T-helper 17 cell (primary cell): ENCODE measurements around the gene SUOX. TPM values are rescaled to one million over a fixed set of nuclear protein-coding genes. Genes with fewer than 3 reads are reported as not detected.
A peak's percentile ranks its signal among the peaks of the same experiment; 100 is the strongest.

Source experiments
- ATAC-seq: fragments of 150-1000 bp; cut with Tn5 transposase; 2 replicates; pipeline ENCODE4 v1.10.0; 2021; ENCODE audit warnings: mild to moderate bottlenecking, moderate library complexity
- DNase-seq, 3 donors: peaks; one replicate each; pipeline versions ENCODE4 v3.0.0 to v3.0.0-alpha.2; 2020 to 2021
- H3K9me3 ChIP-seq: one replicate; pipeline ENCODE4 v1.7.0; 2013; ENCODE audit warnings: low read length, mild to moderate bottlenecking; ENCODE audit not compliant: control insufficient read depth, poor library complexity, severe bottlenecking
- H3K27ac Mint-ChIP-seq: one replicate; pipeline ENCODE4 v1.8.0; 2022; ENCODE audit warnings: mild to moderate bottlenecking, moderate library complexity, mixed read lengths
- H3K27me3 Mint-ChIP-seq: one replicate; pipeline ENCODE4 v1.8.0; 2022; ENCODE audit warnings: mixed read lengths
- H3K36me3 Mint-ChIP-seq: one replicate; pipeline ENCODE4 v1.8.0; 2022; ENCODE audit warnings: low read depth, mixed read lengths
- H3K4me1 Mint-ChIP-seq: one replicate; pipeline ENCODE4 v1.8.0; 2022; ENCODE audit warnings: mild to moderate bottlenecking, mixed read lengths
- H3K4me3 Mint-ChIP-seq: one replicate; pipeline ENCODE4 v1.8.0; 2022; ENCODE audit warnings: mild to moderate bottlenecking, moderate library complexity, mixed read lengths
- total RNA-seq, 4 donors: library from RNA in 2 of 4; stranded (reverse) in 2 of 4; gene quantifications; one replicate each; pipeline ENCODE4 v1.2.3 and lab custom pipeline; 2022 to 2026

SUOX gene
- 1 to 10 TPM; 1.5 to 2.2 TPM for total RNA-seq
- 1.5 to 6.0 reads per million in 2 donors for total RNA-seq (lab: John Stamatoyannopoulos, UW)

DNA sequence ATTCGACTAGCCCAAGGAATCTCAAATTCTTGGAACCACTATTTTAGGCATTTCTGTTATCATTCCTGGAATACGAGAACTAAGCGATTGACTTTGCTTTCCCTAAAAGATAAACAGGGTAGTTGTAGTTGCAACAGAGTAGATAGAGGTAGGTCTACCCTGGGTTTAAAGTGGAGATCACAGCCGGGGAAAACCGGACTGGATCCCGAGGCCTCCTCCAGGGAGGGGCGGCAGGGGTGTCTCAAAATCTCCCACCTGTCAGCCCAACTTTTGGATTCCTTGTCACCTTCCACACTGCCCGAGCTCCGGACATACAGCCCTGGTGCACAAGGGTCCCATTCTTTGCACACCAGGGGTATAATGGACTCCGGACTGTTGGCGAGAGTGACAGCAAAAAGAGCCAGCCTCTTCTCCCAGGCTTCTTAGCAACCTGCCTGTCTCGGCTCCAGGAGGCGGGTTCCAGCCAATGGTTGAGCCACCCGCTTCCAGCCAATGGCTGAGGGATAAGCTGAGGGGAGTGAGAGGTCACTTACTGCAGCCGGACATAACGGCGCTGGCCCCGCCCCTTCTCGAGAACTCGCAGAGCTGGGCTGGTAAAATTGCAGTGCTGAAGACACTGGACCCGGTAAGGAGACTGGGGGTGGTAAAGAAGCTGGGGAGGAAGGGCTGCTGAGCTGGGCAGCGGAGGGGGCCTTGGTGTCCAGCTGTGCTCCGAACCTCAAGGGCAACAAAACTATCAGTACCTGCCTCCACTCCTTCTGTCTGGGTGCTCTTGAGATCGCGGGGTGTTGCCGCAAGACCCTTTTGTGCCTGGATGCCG lies at the start of gene SUOX:
TSS of gene SUOX (plus strand) at position 562 of the 820 bp plus-strand sequence. CDS start 4,946 bp downstream, outside the sequence.
- no peaks in the 10 kb centered on the region for H3K9me3 ChIP-seq
- DNase-seq (no peak), ATAC-seq (peak; percentile 62)
- peaks cover 4% of the 10 kb centered on the region for H3K27me3 Mint-ChIP-seq
- H3K36me3 Mint-ChIP-seq = no peaks in the 10 kb centered on the region
- peak within 1 kb of the TSS; percentile 21 for H3K27ac Mint-ChIP-seq
- H3K4me1 Mint-ChIP-seq = peaks cover 11% of the 10 kb centered on the region
- H3K4me3 Mint-ChIP-seq = no peak within 1 kb of the TSS

DNA sequence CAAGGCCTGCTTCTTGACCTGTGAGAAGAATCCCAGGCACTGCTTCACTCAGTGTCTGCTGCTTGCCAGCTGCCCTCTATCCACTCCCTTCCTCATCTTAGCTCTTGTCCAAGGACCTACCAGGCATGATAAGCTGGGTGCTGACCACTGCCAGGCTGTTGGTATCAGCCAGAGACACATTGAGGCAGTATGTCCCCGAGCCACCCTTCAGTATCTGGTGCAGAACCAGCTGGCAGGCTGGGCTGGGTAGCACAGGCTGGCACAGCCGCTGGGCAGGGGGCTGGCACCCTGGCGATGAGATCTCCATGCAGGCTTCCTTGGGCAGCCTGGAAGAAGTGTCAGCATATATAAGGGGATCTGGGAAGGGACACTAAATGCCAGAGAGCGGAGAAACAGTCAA lies 41.7 kb upstream of the SUOX start:
- H3K9me3 ChIP-seq = no peaks in the 10 kb centered on the region
- ATAC-seq (peak; percentile 11), DNase-seq (no peak)
- no peaks in the 10 kb centered on the region for H3K27me3 Mint-ChIP-seq
- peaks cover 25% of the 10 kb centered on the region for H3K4me1 Mint-ChIP-seq
- peak overlapping the region; percentile 39 for H3K27ac Mint-ChIP-seq
- peaks cover 5% of the 10 kb centered on the region for H3K36me3 Mint-ChIP-seq
- no peak overlapping the region for H3K4me3 Mint-ChIP-seq

- peak; percentile 78 for ATAC-seq
- peak in 1 of 3 donors; percentile 28 for DNase-seq
- no peaks in the 10 kb centered on the region for H3K27me3 Mint-ChIP-seq
- peak overlapping the region; percentile 39 for H3K27ac Mint-ChIP-seq
- H3K9me3 ChIP-seq = no peaks in the 10 kb centered on the region
- H3K36me3 Mint-ChIP-seq = peaks cover 5% of the 10 kb centered on the region
- no peak overlapping the region for H3K4me3 Mint-ChIP-seq
- H3K4me1 Mint-ChIP-seq = peaks cover 25% of the 10 kb centered on the region
Measured at GRCh38 chr12:55955800-55956508, 41.1 kb upstream of the SUOX start.

DNA sequence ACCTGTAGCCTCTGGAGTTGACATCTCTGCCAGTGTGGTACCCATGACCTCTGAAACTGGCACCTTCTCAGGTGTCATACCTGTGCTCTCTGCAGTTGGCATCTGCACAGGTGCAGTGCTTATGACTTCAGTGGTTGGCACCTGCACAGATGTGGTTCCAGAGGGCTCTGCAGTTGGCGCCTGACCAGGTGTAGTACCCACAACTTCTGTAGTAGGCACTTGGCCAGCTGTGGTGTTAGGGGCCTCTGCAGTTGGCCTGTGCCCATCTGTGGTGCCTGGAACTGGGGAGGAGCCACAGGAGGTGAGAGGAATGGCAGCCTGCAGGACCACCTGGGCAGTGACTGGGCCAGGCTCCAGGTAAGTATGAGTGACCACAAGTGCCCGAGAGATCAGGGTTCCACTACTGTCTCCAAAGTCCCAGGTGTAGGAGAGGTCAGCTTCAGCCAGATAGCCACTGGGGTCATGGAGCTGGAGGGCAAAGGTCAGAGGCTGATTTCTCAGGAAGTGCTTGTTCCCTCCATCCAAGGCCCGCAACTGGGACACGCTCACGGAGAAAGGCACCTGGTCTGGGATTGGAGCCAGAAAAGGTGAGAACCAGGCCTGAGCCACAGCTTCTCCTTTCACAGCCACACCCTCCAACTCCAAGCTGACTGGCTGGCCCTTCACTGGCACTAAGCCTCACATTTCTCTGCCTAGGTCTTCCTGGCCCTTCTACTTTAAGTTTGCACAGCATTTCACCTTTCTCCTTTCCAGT lies 39.8 kb upstream of the SUOX start:
- ATAC-seq (no peak), DNase-seq (no peak)
- H3K9me3 ChIP-seq = no peaks in the 10 kb centered on the region
- Mint-ChIP-seq H3K4me3 (no peak overlapping the region), H3K36me3 (peaks cover 5% of the 10 kb centered on the region), H3K27ac (no peak overlapping the region), H3K4me1 (peaks cover 19% of the 10 kb centered on the region), H3K27me3 (no peaks in the 10 kb centered on the region)

DNA sequence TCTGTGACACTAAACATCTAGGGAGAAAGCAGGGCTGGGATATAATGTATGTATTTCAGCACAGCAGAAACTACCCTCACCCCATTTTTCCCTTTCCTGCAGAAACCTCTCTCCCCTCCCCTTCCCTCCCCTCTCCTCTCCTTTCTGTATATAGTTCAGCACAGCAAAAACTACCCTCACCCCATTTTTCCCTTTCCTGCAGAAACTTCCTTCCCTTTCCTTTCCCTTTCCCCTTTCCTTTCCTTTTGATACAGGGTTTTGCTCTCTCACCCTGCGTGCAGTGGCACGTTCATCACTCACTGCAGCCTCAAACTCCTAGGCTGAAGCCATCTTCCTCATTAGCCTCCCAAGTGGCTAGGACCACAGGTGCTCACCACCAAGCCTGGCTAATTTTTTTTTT lies 33.3 kb upstream of the SUOX start:
- Mint-ChIP-seq H3K4me3 (no peak overlapping the region), H3K4me1 (peaks cover 26% of the 10 kb centered on the region), H3K27me3 (no peaks in the 10 kb centered on the region), H3K36me3 (no peaks in the 10 kb centered on the region), H3K27ac (no peak overlapping the region)
- ATAC-seq (no peak), DNase-seq (no peak)
- H3K9me3 ChIP-seq = no peaks in the 10 kb centered on the region

DNA sequence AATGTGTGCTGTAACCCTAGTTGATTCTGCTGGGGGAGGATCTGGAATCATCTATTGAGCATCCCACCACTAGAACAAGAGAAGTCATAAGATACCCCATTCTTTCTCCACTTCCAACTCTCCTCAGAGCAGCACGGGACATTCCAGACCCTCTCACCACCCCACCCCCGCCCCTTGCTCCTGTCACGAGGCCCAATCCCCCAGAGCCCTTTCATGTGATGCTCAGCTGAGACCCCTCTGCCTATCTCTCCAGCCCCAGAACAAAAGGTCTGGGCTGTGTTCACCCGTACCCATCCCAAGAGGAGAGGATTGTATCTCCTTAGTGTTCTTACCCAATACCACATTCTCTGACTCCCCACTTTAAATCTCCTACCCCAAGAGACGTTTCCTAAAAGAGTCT lies 31.8 kb upstream of the SUOX start:
- ATAC-seq = no peak
- DNase-seq = no peak
- Mint-ChIP-seq H3K4me3 (no peak overlapping the region), H3K27me3 (no peaks in the 10 kb centered on the region), H3K36me3 (no peaks in the 10 kb centered on the region), H3K27ac (peak overlapping the region; percentile 94), H3K4me1 (peaks cover 26% of the 10 kb centered on the region)
- no peaks in the 10 kb centered on the region for H3K9me3 ChIP-seq

GRCh38 chr12:55965941-55966407 lies 31.1 kb upstream of the SUOX start, which contains the start of gene PMEL:
Gene PMEL, minus strand, starts transcription at chr12:55966042. Its CDS starts 31 bp downstream, at chr12:55966011.
- Mint-ChIP-seq H3K27me3 (no peaks in the 10 kb centered on the region), H3K36me3 (no peaks in the 10 kb centered on the region), H3K4me3 (peak within 1 kb of the TSS; percentile 94), H3K27ac (peak within 1 kb of the TSS; percentile 94), H3K4me1 (peaks cover 26% of the 10 kb centered on the region)
- ATAC-seq = no peak
- no peaks in the 10 kb centered on the region for H3K9me3 ChIP-seq
- no peak for DNase-seq

GRCh38 chr12:55966408-55967281 lies 30.4 kb upstream of the SUOX start, which contains the start of gene CDK2:
Gene CDK2, plus strand, starts transcription at chr12:55966830. Its CDS starts 179 bp downstream, at chr12:55967009.
- Mint-ChIP-seq H3K36me3 (no peaks in the 10 kb centered on the region), H3K27ac (peak within 1 kb of the TSS; percentile 94), H3K4me1 (peaks cover 26% of the 10 kb centered on the region), H3K27me3 (no peaks in the 10 kb centered on the region), H3K4me3 (peak within 1 kb of the TSS; percentile 94)
- ATAC-seq (peak; percentile 98), DNase-seq (peak; percentile 67 to 87 (median 83))
- no peaks in the 10 kb centered on the region for H3K9me3 ChIP-seq

DNA sequence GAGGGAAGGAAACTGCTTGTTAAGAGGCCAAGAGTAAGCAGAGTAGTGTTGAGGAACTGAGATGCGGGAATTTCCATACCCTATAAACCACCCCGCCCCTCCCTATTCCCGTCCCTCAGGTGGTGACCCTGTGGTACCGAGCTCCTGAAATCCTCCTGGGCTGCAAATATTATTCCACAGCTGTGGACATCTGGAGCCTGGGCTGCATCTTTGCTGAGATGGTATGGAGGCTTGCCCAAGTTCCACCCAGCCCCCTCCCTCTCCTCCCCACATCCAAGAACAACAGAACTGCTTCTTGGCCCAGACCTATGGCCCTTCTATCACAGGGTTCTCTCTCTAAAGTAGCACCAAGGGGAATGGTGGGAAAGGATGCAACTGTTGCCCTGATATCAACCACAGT lies 27.7 kb upstream of the SUOX start:
- peaks cover 28% of the 10 kb centered on the region for H3K4me1 Mint-ChIP-seq
- H3K4me3 Mint-ChIP-seq = no peak overlapping the region
- no peaks in the 10 kb centered on the region for H3K9me3 ChIP-seq
- H3K36me3 Mint-ChIP-seq = no peaks in the 10 kb centered on the region
- no peak overlapping the region for H3K27ac Mint-ChIP-seq
- no peaks in the 10 kb centered on the region for H3K27me3 Mint-ChIP-seq
- ATAC-seq = no peak
- no peak for DNase-seq

GRCh38 chr12:55970775-55971174 lies 26.3 kb upstream of the SUOX start:
- DNase-seq (no peak), ATAC-seq (no peak)
- H3K27ac Mint-ChIP-seq = no peak overlapping the region
- no peaks in the 10 kb centered on the region for H3K27me3 Mint-ChIP-seq
- H3K9me3 ChIP-seq = no peaks in the 10 kb centered on the region
- H3K4me3 Mint-ChIP-seq = no peak overlapping the region
- H3K36me3 Mint-ChIP-seq = no peaks in the 10 kb centered on the region
- peaks cover 24% of the 10 kb centered on the region for H3K4me1 Mint-ChIP-seq

DNA sequence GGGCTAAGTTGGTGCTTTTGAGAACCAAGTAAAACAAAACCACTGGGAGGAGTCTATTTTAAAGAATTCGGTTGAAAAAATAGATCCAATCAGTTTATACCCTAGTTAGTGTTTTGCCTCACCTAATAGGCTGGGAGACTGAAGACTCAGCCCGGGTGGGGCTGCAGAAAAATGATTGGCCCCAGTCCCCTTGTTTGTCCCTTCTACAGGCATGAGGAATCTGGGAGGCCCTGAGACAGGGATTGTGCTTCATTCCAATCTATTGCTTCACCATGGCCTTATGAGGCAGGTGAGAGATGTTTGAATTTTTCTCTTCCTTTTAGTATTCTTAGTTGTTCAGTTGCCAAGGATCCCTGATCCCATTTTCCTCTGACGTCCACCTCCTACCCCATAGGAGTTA lies 25.0 kb upstream of the SUOX start:
- no peak for DNase-seq
- Mint-ChIP-seq H3K4me3 (no peak overlapping the region), H3K4me1 (peaks cover 17% of the 10 kb centered on the region), H3K27me3 (no peaks in the 10 kb centered on the region), H3K36me3 (no peaks in the 10 kb centered on the region), H3K27ac (no peak overlapping the region)
- H3K9me3 ChIP-seq = no peaks in the 10 kb centered on the region
- no peak for ATAC-seq

- H3K4me1 Mint-ChIP-seq = peaks cover 14% of the 10 kb centered on the region
Measured at GRCh38 chr12:55972456-55972855, 24.6 kb upstream of the SUOX start.

More at GRCh38 chr12:55972456-55972855, 24.6 kb upstream of the SUOX start:
- Mint-ChIP-seq H3K4me3 (no peak overlapping the region), H3K27me3 (no peaks in the 10 kb centered on the region), H3K27ac (no peak overlapping the region), H3K36me3 (no peaks in the 10 kb centered on the region)
- DNase-seq (no peak), ATAC-seq (no peak)
- H3K9me3 ChIP-seq = no peaks in the 10 kb centered on the region
